Umbilical cord (tissue), 2 donors: ENCODE data around the gene CISH. TPM values are rescaled to one million over a fixed set of nuclear protein-coding genes. Genes with fewer than 3 reads are reported as not detected.
A peak's percentile ranks its signal among the peaks of the same experiment; 100 is the strongest.

Experiments
- DNase-seq: peaks from one replicate; pipeline ENCODE4 v3.0.0-alpha.2; 2015; ENCODE audit warnings: low spot score
- total RNA-seq: library from RNA; depleted of rRNA; stranded (reverse); fragments of >200 nt; gene quantifications from one replicate; pipeline ENCODE4 v1.2.3, GENCODE V29; 2014; ENCODE audit warnings: low replicate concordance; ENCODE audit not compliant: insufficient read depth

CISH gene
- total RNA-seq, 1 donor from 2014 or later = 5.5 TPM

DNA sequence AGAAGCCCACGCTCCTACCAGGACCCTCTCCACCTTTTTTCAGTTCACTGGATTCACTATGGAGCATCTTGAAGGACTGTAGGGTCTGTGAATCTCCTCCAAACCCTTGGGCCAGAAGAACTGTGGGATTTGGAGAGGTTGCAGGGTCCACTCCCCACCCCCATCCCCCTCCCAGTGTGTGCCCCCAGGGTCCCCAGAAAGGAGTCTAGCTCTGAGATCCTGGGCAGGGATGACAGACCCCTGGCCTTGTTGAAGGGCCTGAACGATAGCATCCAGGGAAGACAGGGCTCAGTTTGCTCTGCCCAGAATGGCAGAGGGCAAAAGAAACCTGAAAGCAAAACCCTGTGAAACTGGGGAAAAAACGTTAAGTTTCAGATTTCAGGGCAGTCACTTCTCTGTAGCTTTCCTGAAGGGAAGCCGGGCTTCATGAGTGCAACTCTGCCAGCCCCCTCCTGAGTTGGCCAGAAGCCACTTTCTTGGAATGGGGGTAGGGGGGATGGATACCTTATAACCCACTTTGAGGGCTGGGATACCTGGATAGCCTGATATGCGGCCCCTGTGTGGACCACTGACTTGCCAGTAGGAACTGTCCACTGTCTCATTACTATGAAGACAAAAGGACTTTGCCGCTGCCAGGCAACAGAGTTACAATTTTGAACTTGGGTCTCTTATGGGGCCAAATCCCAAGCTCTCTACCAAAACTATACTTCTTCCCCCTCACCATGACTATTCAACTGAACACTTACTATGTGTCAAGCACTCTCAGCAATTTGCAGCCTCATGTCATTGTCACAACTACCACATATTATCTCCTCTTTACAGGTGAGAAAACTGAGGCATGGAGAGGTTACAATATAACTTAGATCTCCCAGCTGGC is 1.6 kb upstream of the CISH start:
- DNase-seq = no peak

DNA sequence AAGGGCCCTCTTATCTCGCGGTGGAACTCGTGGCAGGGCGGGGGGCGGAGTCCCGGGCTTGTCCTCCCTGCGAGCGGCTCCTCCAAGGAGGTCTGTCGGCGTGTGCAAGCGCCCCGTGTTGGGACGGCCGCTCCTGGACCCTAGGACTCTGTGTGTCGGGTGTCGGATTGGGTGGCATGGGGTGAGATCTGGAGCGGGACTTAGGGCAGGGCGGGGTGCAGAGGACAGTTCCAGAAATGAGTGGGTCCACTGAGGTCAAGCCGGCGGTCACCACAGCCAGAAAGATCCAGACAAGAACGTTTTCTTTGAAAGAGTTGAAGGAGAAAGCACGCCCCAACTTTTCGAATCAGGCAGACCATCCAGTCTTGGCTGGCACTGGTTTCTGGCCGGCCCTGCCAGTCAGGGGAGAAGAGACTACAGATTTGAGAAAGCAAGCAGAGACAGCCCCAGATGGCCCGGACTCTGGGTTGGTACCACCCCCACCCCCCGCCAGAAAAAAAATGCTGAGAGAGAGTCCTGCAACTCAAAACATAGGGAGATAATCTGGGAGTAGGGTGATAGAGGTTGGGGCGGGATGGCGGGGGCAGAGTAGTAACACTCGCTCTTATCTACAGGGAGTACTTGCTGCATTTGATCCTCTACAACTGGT is 784 bp upstream of the CISH start:
- DNase-seq = peak; percentile 86

DNA sequence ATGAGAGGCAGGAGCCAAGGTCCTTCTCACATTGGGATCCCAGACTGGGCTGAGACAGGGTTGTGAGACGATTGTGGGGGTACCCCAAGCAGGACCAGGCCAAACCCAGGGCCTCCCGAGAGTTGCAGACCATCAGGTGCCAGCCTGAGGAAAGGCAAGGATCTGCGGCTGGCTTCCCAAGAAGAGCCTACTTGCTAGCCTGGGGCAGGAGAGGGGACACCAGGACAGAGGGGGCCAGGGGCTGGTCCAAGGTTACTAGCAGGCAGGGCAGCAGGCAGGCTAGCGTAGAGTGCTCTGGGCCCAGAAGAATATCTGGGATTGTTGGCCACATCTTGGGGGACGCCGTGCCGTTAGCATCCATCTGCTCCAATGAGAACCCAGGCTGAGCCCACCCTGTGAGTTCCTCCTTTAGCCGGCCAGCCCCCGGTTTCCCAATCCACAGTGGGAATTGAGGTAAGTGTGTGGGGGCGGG is 546 bp downstream of the CISH start:
- DNase-seq = no peak

DNA sequence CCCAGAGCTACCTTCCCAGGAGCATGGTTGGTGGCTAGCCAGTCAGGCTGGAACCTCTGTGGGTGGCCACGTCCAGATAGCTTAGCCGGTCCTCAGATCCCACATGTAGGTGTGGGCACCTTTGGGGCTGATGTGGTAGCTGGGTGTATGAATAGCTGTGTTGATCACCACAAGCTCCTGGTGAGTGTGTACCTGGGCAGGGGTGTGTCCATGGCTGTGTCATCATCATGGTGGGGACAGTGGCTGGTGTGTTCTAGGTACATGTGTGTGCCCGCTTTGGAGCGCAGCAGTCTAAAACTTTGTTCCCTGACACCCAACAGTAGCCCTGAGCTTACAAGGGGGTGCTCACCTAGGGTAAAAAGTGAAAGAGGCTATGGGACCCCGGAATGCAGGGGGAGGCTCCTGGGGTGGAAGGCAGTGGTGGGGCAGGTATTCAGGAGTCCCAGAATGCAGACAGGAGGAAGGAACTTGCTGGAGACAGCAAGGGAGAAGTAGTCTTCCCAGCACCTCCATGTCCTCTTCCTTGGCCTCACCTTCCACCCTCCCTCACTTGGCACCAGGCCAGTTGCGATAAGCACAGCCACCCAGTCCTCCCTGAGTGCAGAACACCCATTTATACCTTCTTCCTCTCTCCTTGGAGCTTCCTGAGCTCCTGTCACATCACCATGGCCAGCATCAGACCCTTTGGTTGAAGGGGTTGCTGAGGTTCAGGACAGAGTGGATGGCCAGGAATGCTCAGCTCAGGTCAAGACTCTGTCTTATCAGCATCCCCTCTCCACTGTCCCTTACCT is 1.2 kb downstream of the CISH start:
- DNase-seq = peak; percentile 38

DNA sequence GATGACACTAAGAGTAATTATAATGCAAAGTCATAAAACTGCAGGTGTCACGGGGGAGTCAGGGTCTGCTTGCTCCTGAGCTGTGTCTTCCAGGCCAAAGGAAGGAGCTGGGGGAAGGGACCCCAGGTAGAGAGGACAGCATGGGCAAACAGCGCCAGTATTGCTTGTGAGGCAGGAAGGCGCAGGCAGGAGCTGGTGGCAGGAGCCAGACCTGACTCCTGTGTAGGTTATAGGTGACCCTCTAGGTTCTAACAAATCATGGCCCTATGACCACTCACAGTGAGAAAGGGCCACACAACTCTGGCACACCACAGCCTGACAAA is 1.9 kb downstream of the CISH start:
- no peak for DNase-seq

DNA sequence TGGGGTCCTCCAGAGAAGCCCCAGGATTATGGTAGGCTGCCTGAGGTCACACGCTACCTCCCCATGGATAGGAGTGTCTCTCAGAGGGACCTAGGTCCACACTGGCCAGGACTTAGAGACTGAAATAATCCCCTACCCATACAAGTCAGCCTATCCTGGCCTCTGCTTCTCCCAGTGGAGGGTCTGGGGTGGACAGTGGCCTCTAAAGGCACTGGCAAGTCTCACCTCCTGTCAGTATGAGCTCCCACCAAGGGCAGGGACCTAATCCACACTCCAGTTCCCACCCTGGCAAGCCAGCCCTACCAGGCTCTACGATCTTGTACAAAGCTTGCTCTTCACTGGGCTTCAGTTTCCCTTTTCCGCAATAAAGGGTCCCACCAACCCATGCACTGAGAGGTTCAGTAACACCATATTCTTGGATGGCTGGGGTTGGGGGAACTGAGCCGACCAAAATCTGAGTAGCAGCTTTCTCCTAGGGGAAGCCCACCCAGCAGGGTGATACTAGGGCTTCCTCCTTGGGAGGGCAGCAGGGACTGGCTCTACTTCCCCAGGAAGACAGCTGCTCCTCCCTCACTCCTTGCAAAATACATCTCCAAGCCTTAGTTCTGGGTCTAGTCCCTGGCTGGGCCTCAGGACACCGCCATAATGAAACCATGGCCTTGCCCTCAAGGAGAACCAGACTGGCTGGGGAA is 2.4 kb downstream of the CISH start:
- DNase-seq = no peak

DNA sequence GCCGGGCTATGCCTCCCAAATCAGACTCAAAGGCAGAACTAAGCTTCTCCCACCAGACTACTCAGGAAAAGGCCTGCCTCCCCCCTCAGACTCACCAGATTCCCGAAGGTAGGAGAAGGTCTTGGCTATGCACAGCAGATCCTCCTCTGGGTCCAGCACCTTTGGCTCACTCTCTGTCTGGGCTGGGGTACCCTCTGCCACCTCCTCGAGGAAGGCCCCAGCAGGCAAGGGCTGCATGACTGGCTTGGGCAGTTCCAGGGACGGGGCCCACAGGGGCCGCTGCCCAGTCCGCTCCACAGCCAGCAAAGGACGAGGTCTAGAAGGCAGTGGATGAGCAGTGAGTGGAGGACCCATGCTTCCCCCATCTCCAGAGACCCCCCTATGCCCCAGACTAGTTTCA is 3.3 kb downstream of the CISH start:
- DNase-seq = no peak

DNA sequence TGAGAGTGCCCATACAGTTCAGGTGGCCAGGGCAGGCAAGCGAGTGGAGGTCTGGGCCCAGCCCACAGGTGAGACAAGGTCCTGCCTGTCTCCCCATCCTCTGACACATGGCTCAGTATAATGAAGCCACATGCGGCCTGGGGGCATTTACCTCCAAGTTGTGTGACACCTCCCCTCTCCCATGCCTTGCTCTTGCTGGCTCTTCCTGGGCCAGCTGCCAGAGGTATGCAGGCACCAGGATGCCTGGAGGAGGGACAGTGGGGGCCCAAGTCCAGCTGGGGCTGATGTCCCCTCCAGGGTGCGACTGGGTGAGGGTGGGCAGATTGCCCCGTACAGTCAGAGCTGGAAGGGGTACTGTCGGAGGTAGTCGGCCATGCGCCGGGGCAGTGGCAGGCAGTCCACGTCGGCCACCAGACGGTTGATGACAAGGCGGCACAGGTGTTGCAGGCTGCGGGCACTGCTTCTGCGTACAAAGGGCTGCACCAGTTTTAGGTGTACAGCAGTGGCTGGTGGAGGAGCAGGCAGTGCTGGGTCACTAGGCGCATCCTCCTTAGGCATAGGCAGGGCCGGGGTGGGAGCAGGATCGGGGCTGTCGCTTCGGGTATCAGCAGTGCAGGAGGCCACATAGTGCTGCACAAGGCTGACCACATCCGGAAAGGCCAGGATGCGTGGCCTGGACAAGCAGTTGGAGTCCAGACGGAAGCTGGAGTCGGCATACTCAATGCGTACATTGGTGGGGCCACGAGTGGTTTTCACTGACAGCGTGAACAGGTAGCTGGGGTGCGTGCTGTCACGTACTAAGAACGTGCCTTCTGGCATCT is 4.1 kb downstream of the CISH start:
- no peak for DNase-seq

DNA sequence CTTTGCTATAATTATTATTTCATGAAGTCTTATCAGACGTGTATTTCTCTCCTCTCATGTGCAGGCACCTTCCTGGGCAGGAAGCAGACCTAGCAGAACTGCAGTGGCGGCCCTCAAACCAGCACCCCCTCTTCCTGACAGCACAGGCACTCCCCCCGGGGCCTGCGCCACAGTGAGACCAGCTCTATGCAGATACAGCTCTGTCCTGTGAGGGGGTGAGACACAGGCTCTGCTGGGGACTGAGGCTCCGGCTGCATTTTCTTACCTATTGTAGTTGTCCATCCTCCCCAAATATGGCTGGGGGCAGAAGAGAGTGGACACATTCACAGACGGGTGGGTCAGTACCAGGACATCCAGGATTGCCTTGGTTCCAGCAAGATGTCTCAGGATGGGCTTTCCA is 5.0 kb downstream of the CISH start:
- no peak for DNase-seq

DNA sequence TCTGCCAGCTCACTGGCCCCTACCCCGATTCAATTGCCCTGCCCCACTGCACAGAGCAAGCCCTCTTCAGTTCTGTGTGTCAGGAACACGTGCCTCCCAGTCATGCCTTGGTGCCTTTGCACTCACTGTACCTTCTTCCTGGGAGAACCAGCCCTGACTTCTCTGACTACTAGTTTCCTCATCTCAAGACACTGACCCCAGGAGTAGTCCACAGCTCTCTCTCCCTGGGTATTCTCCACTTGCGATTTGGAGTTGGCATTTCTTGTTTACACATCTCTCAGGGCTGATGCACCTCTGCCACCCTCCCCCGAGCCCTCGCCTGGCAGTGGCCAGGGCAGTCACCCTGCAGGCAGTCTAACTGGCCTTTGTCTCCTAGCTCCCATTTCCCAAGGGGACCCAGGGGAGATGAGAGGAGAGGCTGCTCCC is 5.7 kb downstream of the CISH start:
- no peak for DNase-seq

DNA sequence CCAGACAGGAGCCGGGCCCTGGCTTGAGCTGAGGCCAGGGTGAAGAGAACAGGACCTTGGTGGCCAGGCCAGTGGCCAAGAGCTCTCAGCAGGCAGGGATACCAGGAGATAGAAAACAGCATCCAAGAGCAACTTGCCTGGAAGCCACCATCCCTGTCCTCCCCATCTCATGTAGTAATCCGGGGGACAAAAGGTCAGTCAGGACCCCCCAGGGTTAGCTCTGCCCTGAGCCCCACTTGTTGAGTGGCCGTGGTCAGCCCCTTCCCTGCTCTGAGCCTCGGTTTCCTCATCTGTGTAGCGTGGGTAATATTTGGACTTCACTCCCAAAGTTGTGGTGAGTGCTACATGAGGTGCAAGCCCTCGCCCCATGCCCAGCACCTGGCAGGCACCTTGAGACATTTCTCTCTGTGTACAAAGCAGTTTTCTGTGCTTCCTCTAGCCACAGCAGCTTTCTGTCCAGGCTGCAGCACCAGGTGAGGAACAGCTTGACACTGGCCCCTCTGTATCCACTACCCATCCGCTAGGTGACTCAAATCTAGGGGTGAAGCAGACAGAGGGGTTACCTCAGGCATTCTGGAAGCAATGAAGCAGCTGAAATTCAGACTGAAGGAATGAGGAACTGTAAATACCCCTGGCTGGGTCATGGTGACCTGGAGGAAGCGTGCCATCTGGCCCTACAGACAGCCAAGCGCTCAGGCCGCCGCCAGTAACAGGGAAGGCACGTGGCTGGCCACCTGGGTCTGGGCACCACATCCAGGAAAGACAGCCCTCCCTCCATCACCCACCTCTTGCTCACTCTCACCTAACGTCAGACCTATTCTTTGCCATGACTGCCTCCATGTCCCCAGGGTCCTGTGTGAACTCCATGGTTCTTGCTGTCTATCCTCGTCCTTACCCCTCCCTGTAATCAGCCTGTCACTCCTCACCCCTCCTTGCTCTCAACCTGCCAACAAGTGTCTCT is 6.7 kb downstream of the CISH start:
- DNase-seq = no peak

DNA sequence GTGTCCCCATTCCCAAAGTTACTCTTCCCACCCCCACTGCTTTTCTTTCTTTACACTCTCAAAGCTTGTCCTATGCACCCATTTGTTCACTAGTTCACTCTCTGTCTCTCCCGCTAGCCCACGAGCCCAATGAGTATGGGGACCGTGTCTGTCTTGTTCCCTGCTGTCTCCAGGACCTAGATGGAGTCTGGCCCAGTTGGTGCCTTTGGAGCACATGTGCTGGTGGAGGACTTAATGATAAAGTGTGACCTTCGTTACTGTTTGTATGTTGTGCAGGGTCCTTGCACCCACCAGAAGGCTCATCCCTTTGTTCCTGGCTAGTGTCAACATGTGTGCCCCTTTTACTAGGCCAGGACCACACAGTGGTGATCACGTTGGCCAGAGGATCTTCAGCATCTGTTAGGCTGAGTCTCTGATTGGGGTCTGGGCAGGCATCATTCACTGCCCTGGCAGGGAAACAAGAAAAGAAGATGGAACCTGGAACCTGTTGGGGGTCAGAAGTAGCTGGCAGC is 7.4 kb downstream of the CISH start:
- DNase-seq = no peak

DNA sequence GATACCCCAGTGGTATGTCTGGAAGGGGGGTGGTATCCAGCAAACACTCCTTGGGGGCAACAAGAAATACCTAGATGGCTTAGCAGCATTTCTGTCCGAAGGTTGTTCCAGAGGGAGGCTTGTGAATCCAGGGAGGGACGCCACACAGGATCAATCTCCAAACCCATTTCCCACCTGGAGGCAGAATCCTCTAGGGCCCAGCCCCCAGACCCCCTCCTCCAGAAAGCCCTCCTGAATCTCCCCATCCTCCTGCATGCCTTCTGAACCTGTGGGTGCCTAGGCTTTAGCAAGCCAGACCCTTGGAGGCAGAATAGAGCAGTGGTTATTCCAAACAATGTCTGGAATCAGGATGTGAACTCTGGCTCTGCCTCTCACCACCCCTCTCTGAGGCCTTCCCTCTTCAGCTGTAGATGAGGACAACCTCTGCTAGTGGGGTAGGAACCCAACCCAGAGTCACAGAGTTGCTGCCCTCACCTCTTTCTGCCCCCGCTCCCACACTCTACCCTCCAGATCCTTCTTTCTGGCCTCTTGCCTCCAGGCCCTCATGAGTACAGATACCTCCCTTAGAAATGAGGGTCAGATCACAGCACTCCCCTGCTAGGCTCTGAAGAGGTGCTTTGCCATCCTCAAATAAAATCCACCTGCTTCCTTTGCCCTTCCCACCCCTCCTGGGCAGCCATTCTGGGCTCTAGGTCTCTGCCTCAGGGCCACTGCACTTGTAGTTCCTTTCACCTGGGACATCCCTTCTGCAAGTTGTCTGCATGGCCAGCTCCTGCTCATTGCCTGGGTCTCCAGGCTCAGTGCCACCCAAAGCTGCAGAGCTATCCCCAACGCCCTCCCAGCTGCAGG is 8.1 kb downstream of the CISH start:
- no peak for DNase-seq

DNA sequence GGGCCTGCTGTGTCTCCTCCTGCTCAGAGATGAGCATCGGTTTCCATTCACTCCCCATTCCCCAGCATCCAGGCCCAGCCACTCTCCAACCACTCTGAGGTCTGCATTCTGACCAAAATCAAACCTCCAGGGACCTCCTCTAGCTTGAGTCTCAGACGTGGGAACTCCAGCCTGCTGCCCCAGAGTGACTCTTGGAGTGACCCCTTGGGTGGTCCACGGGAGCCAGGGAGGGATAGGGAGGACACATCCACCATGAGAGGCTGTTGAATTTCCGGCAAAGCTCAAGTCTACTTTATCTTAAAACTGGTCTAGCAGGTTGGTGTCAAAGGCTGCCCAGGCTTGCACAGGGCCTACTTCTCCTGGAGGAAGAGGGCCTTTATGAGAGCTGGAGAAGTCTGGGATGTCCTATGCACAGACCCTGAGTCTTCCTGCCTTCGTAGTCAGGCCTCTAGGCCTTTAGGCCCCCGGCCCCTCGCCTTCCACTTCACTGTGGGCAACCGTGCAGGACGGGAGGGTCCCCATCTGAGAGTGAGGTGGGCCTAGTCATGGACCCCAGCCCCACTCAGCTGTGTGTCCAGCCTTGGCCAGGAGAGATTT is 8.9 kb downstream of the CISH start:
- peak; percentile 50 for DNase-seq

DNA sequence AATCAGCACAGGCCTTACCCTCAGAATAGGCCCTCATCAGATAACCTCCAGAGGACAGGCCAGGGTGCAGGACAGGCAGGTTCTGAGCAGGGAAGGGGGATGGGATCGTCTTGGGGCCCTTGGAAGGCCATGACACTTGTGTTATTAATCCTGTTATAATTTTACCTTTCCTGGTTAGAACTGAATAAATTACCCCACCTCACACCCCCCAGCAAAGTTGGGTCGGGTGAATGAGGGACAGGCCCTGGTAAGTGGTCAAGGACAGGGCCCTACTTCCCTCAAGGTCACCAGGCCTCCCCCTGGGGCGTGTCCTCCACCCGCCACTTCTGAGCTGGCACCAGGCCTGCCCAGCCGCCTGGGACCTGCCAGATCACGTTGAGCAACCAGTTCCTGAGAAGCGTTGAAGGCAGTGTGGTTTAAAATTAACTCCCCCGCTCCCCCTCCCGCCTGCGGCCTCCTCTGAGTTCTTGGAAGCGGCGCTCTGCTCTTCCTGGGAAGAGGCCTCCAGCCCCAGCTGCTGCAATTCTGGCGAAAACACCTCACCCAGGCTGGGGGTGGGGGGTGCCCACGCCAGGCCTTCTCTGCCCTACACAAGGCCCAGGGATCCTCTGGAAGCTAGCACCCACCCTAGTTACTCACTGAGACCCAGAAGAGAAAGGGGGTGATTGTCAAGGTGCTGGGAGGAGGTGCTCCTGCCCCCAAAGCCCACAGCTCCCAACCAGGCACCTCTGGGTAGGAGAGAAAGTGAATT is 10.6 kb downstream of the CISH start:
- peak; percentile 98 for DNase-seq

DNA sequence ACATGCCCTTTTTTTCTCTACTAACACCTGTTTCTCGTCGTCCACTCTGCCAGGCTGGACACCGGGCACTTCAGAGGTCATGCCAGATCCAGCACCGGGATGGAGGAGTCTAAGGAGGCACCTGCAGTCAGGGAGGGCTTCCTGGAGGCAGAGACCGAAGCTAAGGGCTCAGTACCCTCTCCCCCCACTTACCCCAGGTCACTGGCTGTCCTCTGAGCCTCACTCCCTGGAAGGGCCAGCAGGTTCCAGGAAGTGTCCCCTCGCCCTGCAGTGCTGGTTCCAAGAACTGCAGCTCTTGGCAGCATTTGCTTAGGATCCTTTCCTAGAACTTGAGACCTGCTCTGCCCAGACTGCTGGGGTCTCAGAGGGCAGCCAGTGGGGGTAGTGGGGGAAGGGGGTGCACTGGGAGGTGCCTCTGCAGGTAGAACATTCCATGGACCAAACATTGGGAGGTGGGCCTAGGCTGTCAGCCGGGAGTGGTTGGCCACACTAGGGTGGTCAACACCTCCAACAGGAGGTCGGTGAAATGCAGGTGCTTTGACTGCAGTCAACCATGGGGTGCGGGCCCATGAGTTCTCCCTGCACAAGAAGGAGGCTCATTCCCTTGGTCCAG is 11.3 kb downstream of the CISH start:
- no peak for DNase-seq

DNA sequence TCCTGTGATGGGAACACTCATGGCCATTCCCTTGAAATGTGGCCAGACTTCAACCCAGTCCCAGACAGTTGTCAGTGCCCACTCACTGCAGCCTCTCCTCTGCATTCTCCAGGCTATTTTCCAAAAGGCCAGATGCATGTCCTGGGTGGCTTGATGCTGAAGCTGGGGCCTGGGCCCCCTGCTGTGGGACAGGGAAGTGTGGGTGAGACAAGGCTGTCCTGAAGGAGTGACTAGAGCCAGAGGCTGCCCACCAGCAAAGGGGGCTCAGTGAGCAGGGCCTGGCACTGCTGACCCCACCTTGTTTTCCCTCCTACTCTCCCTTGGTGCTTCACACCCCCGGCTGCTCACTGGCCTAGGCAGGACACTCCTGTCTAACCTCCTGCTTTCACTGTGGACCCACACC is 11.9 kb downstream of the CISH start:
- DNase-seq = no peak
